Measurements from ENCODE around the gene EVA1C. TPM values are rescaled to one million over a fixed set of nuclear protein-coding genes. Genes with fewer than 3 reads are reported as not detected.

The EVA1C gene
- total RNA-seq, 1 donor from 2014 or later: 0.38 TPM

DNA sequence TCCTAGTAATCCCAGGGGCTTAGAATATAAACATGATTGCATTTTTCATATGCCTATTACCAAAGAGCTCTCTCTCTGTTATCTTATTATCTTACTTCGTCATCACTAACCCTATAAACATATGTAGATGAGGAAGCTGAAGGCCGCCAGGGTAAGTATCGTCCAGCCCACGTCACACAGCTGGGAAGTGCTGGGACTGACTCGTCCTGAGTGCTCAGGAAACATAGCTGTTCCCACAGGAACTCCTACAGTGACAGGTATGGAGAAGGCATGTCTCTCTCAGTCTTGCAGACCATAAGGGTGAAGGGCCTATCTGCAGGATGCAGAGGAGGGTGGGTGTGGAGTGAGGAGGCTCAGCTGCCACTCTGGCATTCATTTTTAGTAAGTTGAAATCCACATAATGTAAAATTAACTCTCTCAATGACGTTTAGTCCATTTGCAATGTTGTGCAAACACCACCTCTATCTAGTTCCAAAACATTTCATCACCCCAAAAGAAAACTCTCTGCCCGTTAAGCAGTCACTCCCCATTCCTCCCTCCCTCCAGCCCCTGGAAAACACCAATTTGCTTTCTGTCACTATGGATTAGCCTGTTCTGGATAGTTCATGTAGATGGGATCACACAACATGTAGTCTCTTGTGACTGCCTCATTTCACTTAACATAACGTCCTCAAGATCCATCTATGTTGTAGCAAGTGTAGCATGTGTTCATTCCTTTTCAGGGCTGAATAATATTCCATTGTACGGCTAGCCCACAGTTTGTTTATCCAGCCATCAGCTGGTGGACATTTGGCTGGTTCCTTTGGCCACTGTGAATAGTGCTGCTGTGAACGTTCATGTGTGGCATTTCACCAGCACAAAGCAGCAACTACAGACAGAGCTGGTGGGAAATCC is 104.5 kb downstream of the EVA1C start:
- no peak overlapping the region for H3K4me3 Mint-ChIP-seq
- ChIA-PET POLR2A (no interaction called here), CTCF (no interaction called here)
- peaks cover 9% of the 10 kb centered on the region for H3K9me3 Mint-ChIP-seq
- no peak for DNase-seq
- no peak overlapping the region for H3K27ac Mint-ChIP-seq
- no peak for ATAC-seq (ENCODE audit: low read depth)
- intact Hi-C loops (cut with micrococcal nuclease): no loop called here
- TF ChIP-seq, protein P1, sequence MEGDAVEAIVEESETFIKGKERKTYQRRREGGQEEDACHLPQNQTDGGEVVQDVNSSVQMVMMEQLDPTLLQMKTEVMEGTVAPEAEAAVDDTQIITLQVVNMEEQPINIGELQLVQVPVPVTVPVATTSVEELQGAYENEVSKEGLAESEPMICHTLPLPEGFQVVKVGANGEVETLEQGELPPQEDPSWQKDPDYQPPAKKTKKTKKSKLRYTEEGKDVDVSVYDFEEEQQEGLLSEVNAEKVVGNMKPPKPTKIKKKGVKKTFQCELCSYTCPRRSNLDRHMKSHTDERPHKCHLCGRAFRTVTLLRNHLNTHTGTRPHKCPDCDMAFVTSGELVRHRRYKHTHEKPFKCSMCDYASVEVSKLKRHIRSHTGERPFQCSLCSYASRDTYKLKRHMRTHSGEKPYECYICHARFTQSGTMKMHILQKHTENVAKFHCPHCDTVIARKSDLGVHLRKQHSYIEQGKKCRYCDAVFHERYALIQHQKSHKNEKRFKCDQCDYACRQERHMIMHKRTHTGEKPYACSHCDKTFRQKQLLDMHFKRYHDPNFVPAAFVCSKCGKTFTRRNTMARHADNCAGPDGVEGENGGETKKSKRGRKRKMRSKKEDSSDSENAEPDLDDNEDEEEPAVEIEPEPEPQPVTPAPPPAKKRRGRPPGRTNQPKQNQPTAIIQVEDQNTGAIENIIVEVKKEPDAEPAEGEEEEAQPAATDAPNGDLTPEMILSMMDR (IDR thresholded peaks at IDR 0.05): no peak
- no peaks in the 10 kb centered on the region for H3K36me3 Mint-ChIP-seq (ENCODE audit: low read depth)
- peaks cover 7% of the 10 kb centered on the region for H3K27me3 Mint-ChIP-seq
- H3K4me1 Mint-ChIP-seq: no peaks in the 10 kb centered on the region

DNA sequence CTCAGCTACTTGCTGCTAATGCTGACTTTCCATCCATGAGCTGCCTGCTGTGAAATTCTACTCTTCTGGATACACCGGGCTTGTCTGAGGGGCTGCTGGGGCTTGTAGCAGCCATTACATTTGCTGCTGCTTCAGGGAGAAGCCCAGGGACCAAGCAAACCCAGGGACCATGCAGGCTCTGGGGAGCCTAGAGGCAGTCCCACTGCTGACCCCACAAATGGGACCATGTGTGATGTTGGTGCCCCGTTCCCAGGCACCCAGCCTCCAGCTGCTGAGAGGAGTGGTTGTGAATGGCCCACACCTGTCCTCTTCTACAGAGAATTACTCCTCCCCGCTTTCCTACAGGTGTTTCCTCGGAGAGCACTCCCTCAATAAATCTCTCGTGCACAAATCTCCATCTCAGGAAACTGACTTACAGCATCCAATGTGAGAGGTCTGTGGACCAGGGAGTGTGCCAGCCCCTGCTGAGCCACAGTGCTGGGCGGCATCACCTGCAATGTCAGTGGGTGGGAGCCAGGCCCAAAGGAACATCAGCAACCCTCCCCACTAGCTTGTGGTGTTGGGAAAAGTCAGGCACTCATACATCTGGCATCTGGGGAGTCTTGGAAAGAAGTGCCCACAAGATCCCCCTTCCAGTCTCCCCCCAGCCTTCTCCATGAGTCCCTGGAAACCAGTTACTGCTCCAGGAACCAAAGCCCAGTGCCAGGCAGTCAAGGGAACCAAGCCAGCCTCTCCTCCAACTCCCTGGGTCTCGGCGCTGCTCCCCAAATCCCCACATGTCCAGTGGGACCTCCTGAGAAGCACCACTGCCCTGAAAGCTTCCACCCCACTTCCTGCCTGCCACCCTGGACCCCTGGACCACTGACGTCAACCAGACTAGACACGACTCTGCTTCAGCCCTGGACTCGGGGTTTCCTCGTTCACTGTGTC is 107.7 kb downstream of the EVA1C start:
- no peak overlapping the region for H3K27ac Mint-ChIP-seq
- H3K4me1 Mint-ChIP-seq: no peaks in the 10 kb centered on the region
- ATAC-seq (ENCODE audit: low read depth) (no peak), DNase-seq (no peak)
- ChIA-PET CTCF (no interaction called here), POLR2A (no interaction called here)
- intact Hi-C loops (cut with micrococcal nuclease): no loop called here
- peaks cover 6% of the 10 kb centered on the region for H3K27me3 Mint-ChIP-seq
- peaks cover 9% of the 10 kb centered on the region for H3K9me3 Mint-ChIP-seq
- no peaks in the 10 kb centered on the region for H3K36me3 Mint-ChIP-seq (ENCODE audit: low read depth)
- TF ChIP-seq, protein P1 (IDR thresholded peaks at IDR 0.05): no peak
- no peak overlapping the region for H3K4me3 Mint-ChIP-seq

DNA sequence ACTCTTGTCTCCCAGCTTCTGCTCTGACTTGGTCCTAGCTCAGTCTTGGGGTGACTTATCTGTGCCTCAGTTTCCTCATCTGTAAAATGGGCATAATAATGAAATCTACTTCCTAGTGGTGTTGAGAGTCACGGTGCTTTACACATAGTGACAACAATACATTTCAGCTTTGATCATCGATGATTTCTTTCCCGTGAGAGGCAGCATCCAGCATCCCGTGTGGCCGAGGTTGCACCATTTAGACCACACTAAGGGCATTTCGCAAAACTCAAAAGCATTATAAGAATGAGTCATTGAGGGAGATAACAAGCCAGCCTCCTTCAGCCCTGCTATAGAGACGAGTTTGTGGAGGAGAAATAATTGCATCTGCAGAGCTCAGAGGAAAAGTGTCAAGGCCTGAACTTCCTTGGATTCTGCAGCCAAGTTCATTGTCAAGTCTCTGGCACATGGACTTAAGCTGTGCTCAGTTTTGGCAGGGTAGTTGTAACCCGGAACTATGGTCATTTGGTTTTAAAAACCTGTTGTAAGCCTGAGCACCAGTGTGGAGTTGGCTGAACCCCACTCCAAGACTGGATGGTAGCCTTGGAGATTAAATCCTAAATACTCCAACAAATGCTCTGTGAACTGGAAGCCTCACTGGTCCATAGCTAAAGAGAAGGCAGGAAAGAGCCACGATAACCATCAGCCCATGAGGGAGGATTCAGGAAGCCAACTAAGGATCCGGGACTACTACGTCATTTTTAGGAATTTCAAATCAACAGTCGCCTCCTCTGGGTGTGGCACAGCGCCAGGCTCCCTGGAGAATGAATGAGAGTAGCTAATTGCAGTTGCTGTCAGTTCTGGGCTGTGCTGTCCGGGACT is 108.6 kb downstream of the EVA1C start:
- no peak for DNase-seq
- intact Hi-C loops (cut with micrococcal nuclease): no loop called here
- ATAC-seq (ENCODE audit: low read depth): no peak
- ChIA-PET CTCF (no interaction called here), POLR2A (no interaction called here)
- TF ChIP-seq, protein P1 (IDR thresholded peaks at IDR 0.05): no peak
- H3K36me3 Mint-ChIP-seq (ENCODE audit: low read depth): no peaks in the 10 kb centered on the region
- no peaks in the 10 kb centered on the region for H3K4me1 Mint-ChIP-seq
- no peak overlapping the region for H3K27ac Mint-ChIP-seq
- peaks cover 9% of the 10 kb centered on the region for H3K9me3 Mint-ChIP-seq
- H3K27me3 Mint-ChIP-seq: peaks cover 6% of the 10 kb centered on the region
- H3K4me3 Mint-ChIP-seq: no peak overlapping the region

DNA sequence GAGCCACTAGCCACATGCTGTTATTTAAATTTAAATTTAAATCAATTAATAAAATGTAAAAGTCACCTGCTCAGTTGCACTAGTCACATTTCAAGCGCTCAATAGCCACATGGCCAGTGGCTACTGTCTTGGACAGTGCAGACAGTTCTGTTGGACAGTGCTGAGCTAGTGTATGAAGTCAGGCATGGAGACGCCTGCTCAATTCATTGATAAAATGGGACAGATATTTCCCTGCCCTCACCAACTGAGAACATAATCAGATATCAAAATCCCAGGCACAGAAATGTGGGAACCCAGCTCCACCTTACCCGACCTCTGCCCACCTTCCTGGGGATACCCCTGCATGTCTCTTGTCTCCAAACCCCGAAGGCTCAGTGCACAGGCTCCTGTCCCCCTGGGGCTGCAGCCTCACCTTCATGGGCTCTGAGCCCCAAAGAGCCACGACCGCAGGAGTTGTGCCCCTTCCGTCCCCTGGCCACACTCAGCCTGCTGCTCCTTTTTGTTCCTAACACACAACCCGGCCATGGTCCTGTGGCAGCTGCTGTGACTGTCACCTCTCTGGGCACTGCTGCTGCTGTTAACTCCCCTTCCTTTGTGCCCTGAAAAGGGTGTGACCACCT is 109.3 kb downstream of the EVA1C start:
- Mint-ChIP-seq H3K27ac (no peak overlapping the region), H3K4me3 (no peak overlapping the region), H3K9me3 (peaks cover 9% of the 10 kb centered on the region), H3K27me3 (peaks cover 6% of the 10 kb centered on the region), H3K4me1 (no peaks in the 10 kb centered on the region), H3K36me3 (ENCODE audit: low read depth) (no peaks in the 10 kb centered on the region)
- ChIA-PET CTCF (no interaction called here), POLR2A (no interaction called here)
- intact Hi-C loops (cut with micrococcal nuclease): no loop called here
- TF ChIP-seq, protein P1 (IDR thresholded peaks at IDR 0.05): no peak
- ATAC-seq (ENCODE audit: low read depth) (no peak), DNase-seq (no peak)
